Left ventricle myocardium superior (tissue), 1 donor: ENCODE results near the gene CEP120. TPM values are rescaled to one million over a fixed set of nuclear protein-coding genes. Genes with fewer than 3 reads are reported as not detected.
A peak's percentile ranks its signal among the peaks of the same experiment; 100 is the strongest.
"Not testable (repeated sequence)": the region's sequence is repeated elsewhere in the genome, so short reads cannot be mapped to it uniquely, and the experiment has no call there.

ENCODE experiments used
- ATAC-seq: fragments of 200-7000 bp; cut with Tn5 transposase; one replicate; pipeline ENCODE4 v1.9.1; 2020; ENCODE audit warnings: mild to moderate bottlenecking, moderate library complexity
- DNase-seq: peaks from one replicate; pipeline ENCODE4 v3.0.0-alpha.2; 2020
- intact Hi-C: fragments of 100-400 bp; cut with micrococcal nuclease; formaldehyde crosslinking; loops from one replicate; pipeline ENCODE4 v1.11.0; 2022
- long read RNA-seq: library from polyadenylated mRNA; unstranded; transcript quantifications from one replicate; pipeline ENCODE4 v2.0.0, GENCODE V29; 2021
- total RNA-seq: library from RNA; stranded (reverse); fragmentation: NEBNext Ultra II Directional; extraction: Animal tissue kit (Norgen Biotek cat#: 25700); gene quantifications from one replicate; pipeline ENCODE4 v1.2.1, GENCODE V29; 2021
- donor health status: DM: no; HTN: yes; CAD: no; lungs with severe emphysema.

The CEP120 gene
- 10.6 TPM for total RNA-seq
- long read RNA-seq, full-length matches to known transcripts, result 19 of 24 reads
- long read RNA-seq, partial matches to known transcripts, result 0 of 24 reads
- long read RNA-seq, other reads (novel, unspliced or antisense), result 5 of 24 reads

DNA sequence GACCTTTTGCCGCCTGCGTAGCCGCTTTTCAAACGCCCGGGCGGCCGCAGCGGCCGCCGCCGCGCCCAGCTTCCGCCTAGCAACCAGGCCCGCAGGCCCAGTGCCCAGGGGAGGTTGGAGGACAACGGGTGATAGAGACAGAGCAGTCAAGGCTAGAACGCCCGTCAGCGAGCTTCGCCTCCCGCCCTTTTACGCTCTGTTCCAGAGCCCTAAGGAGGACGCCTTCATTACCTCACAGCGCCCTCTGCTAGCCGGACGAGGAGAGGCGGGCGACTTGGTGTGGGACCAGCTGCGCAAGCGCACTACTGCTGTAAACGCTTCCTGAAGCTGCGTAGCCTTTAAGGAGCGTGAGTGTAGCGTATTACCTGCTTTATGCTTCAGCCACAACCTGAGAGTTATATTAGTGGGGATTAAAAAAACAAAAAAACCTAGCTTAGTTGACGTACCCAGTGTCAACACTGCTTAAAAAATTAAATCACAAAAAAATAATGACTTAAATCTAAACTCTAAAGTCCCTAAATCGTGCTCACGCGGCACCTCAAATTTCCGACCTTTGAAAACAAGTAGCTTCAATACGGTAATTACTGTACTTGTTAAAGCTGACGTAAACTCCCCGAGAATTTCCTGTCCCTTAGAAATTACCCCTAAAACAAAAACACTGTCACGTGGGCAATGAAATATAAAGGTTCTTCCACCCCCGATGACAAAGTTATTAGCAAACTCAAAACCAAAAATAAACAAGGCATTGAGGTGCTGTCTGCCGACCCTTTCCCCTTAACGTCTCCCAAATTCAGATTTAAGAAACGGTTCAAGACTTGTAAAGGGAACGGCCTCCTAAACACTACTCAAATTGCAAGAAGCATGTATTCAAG, at the start of gene CEP120:
TSS of gene CEP120 (minus strand) at position 126 of the 872 bp plus-strand sequence. CDS start 405 bp downstream, outside the sequence.
- peak; percentile 99 for ATAC-seq
- DNase-seq, result peak; percentile 99
- intact Hi-C loops, result loop anchor here (2.0 kb wide), 1 partner anchor 187 kb away; no protein-coding TSS in a partner anchor

DNA sequence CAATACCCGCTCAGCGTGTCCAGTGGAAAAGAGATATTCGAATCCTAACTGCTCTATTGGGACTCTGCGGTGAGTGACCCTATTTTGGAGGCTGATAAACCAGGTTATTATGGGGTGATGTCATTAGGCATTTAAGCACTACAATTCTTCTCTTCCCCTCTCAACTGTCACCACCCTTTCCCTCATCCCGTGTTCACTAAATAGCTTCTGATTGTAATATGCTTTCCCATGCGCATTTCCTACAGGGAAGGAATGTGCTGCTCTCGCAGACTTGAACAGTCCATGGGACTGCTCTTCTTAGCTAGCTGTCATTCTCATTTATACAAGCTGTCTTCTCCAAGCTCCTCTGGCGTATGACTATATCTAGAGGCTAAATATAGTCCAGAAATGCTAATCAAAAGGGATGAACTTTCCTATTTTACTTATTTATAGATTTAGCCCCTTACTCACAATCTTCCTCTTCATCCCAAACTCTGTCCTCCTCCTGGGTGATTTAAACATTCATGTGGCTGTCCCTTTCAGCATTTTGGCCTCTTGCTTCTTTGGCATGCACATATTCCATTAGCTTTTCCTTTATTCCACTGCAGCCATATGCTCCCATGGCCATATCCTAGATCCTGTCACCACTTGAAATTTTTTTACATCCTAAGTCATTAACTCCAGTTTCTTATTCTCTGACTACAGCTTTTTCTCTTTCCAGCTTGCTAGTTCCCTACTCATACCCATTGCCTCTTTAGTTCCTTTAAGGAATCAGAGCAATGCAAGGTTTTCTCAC, 49.1 kb upstream of the CEP120 start:
- DNase-seq, result no peak
- peak; percentile 75 for ATAC-seq
- intact Hi-C loops, result no loop called here

DNA sequence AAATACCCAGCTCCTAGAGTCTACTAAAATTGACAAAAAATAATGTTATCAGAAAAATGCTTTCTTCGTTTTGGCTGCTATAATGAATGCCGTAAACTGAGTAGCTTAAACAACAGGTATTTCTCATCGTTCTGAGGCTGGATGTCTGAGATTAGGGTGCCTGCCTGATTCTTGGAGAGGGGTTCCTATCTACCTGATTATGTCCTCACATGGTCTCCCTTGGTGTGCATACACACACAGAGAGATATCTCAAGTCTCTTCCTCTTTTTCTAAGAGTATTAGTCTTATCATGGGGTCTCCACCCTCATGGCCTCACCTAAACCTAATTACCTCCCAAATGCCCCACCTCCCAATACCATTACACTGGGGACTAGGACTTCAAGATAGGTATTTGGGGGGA, 48.2 kb upstream of the CEP120 start:
- ATAC-seq (no peak), DNase-seq (no peak)
- intact Hi-C loops, result no loop called here

DNA sequence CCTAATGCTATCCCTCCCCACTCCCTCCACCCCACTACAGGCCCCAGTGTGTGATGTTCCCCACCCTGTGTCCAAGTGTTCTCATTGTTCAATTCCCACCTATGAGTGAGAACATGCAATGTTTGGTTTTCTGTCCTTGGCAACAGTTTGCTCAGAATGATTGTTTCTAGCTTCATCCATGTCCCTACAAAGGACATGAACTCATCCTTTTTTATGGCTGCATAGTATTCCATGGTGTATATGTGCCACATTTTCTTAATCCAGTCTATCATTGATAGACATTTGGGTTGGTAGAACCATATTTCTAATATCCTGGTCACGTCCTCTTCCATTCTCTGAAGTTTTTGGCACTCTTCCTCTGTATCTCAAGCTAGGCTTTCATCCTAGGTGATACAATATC, 43.6 kb upstream of the CEP120 start:
- ATAC-seq, intact Hi-C loops, DNase-seq: not testable (repeated sequence)

DNA sequence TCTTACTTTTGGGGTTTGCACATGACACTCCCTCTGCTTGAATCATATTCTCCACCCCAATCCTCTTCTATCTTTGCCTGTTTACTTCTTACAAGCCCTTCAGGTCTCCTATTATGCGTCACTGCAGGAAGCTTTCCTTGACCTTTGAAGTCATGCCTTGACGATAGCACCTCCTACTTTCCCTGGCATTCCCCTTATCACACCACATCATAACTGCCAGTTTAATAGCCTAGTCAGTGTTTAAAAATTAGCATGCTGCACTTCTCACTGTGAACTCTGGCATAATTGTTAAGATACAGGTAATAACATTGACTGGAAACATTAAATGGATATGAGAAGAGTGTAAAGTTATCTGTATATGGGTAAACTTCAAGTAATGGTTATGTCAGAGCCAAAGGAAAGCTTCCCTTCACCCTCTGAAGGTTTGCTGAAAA, 37.1 kb upstream of the CEP120 start:
- intact Hi-C loops, result no loop called here
- DNase-seq (no peak), ATAC-seq (no peak)

DNA sequence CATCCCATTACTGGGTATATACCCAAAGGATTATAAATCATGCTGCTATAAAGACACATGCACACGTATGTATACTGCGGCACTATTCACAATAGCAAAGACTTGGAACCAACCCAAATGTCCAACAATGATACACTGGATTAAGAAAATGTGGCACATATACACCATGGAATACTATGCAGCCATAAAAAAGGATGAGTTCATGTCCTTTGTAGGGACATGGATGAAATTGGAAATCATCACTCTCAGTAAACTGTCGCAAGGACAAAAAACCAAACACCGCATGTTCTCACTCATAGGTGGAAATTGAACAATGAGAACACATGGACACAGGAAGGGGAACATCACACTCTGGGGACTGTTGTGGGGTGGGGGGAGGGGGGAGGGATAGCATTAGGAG, 35.8 kb upstream of the CEP120 start:
- intact Hi-C loops, DNase-seq, ATAC-seq: not testable (repeated sequence)

DNA sequence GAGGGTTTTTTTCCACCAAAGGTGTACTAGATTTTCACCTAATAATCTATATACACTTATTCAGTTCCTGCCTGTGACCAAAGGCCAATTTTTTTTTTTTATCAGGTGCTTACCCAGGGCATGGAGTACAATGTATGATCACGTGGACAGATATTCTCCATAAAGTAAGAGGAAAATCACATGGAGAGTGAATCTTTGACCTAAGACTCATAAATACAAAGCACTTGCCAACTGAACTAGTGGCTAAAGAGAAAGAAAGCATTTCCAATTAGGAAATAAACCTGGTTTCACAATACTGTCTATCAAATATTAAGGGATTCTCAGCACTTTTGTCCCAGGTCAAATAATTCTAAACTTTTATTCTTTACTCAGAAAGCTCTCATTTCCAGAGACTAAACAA, 33.0 kb upstream of the CEP120 start:
- DNase-seq (no peak), ATAC-seq (no peak)
- intact Hi-C loops, result no loop called here

DNA sequence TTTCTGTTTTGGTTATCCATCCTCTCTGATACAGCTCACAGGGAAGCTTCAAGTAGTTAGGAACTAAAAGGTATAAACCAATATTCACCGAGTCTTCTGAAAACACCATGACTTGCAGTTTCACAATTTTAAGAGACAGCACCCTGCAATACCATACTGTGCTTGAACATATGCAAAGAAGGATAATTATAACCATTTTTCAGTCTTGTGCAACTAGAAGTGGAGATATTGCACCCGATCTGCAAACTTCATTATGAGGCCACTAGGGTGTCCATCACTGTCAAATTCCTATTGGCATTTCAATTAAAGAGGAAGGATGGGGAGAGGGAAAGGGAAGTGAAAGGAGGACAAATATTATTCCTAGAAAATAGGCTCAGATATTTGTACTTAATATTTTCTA, 32.4 kb upstream of the CEP120 start:
- DNase-seq (no peak), ATAC-seq (no peak)
- intact Hi-C loops, result no loop called here

DNA sequence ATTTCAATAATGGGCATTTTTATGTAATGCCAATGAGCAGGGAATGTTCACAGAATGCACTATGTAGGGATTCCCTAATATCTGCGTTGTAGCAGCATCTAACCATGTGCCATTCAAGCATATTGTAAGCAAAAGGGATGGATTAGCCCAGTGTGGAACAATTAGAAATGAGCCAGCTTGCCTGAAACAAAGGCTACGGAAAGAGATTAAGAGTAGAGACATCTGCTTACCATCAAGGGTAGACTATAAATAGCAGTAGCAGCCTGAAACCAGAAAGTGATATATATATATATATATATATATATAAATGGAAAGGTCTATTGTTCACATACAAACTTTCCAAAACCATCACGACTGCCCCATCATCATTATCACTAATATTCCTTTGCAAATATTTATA, 31.9 kb upstream of the CEP120 start:
- ATAC-seq (peak; percentile 25), DNase-seq (no peak)
- intact Hi-C loops, result no loop called here

DNA sequence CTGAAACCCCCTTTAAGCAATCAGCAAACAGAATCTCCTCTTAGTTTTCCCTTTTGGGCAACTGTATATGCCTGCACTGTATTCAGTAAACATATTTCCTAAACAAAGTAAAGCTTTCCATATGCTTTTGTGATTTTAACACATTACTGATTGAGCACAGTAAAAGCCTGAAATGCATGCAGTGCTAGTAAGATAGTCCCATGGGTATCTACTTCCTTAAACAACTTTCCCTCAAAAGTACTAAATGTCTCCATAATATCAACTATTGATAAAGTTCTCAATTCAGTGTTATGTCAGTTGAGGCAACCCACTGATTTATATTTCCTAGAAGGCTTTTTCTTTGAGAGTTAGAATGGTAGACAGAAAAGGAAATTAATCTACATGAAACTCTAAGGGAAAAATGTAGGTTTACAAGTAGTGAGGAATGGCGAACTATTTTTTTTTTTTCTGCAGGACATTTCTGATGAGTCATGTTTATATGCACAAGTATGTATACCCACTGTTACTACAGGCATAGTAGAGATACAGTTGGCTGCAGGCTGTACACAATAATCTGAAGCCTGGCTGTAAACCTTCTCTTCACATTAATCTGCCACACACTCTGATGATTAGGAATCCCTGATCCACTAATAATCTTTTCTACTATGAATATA, 31.2 kb upstream of the CEP120 start:
- intact Hi-C loops, result no loop called here
- DNase-seq (no peak), ATAC-seq (no peak)

DNA sequence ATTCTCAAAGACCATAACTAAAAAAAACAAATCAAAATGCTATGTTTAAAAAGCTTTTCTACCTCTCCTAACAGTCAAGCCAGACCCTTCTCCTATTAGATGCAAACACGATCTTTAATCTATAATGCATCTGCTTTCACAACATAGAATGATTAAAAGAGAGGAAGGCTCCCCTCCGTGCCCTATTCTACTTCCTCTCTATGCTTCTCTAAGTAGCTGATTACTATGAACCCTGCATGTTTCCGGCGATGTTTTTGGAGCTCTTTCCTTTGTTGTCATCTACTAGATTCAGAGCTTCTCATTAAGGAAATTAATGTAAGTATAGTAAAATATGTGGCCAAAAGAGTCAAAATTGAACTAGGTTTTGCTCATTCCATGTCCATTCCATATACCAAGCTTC, 29.2 kb upstream of the CEP120 start:
- no peak for DNase-seq
- intact Hi-C loops, result no loop called here
- no peak for ATAC-seq

DNA sequence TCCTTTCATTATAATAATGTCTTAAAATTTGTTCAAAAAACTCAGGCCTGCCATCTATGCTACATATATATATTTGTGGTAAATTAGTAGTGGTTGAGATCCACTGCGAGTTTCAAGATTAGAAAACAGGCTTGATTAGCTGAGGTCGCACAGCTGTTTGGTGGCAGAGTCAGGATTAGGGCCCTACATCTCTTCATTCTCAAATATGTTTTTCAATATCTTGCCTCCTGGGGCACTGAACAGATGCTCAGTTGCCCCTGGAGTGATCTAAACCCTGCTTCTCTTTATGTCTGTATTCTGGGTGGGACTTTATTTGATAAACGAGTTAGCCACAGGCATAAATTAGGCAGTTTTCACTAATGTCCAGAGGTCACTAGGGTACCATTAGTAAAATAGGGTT, 27.8 kb upstream of the CEP120 start:
- no peak for DNase-seq
- ATAC-seq, result no peak
- intact Hi-C loops, result no loop called here

DNA sequence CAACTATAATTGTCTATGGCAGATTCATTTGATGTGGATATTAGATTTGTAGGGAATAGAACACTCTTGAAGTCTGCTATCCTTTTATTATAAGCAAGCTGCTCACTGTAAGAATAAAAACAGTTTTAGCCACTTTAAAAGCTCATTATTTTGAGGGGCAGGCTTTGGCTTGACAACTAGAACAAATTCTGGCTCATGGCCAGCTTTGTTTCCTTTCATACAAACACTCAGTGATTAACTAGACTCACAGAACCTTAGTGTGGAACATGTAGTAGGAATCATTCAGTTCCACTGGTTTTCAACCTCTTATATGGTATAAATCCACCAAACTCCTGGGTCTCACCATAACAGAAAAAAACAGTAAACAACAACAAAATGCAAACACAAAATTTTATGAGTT, 27.4 kb upstream of the CEP120 start:
- DNase-seq, result no peak
- no peak for ATAC-seq
- intact Hi-C loops, result no loop called here

DNA sequence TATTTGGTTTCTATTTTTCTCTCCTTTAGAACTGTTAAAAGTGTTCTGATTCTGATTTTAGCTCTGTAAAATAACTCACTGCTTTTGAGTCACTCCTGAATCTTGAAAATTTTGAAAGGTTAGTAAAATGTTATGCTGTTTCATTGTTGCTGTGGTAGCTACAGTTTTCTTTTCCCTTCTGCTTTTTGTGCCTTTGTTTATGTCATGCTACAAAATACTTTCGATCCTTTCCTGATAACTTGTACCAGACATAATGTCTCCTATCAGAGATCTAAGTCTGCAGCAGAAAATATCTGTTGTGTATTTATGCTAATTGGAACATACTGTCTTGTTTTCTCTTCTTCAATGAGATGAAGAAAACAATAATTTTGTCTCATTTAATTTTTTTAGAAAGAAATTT, 26.9 kb upstream of the CEP120 start:
- DNase-seq (no peak), ATAC-seq (no peak)
- intact Hi-C loops, result no loop called here

DNA sequence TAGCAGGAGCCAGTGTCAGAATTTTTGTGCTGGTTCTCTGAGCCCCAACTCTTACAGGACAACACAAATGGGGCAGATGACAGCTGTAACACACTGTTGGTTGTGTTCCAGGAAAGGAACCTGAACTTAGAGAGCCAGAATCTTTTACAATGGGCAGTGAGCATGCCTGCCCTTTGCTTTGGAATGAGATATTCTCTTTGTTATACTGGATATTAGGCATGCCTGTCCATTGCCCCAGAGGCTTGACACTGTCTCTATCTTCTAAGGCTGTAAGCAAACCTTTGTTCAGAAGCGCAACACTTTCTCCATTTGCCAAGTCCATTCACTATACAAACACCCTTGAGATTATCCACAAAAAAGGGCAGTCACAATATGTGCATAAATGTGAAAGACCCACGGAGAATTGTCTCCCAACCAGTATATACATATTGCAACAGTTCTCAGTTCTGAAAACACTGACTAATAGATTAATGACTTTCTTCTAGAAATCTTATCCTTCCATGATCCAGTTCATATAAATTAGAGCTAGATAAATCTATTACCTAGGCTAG, 26.3 kb upstream of the CEP120 start:
- intact Hi-C loops, result no loop called here
- DNase-seq, result no peak
- no peak for ATAC-seq

DNA sequence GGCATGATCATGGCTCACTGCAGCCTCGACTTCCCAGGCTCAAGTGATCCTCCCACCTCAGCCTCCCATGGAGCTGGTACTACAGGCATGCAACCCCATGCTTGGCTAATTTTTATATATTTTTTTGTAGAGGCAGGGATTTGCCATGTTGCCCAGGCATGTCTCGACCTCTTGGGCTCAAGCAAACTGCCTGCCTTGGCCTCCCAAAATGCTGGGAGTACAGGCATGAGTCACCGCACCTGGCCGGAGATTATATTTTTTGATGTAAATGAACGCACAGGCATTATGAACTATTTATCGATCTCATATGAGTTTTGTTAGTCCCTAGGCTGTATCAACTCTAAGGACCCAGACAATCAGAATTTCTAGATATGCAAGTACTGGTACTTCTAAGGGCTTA, 25.5 kb upstream of the CEP120 start:
- no peak for DNase-seq
- no peak for ATAC-seq
- intact Hi-C loops, result no loop called here

DNA sequence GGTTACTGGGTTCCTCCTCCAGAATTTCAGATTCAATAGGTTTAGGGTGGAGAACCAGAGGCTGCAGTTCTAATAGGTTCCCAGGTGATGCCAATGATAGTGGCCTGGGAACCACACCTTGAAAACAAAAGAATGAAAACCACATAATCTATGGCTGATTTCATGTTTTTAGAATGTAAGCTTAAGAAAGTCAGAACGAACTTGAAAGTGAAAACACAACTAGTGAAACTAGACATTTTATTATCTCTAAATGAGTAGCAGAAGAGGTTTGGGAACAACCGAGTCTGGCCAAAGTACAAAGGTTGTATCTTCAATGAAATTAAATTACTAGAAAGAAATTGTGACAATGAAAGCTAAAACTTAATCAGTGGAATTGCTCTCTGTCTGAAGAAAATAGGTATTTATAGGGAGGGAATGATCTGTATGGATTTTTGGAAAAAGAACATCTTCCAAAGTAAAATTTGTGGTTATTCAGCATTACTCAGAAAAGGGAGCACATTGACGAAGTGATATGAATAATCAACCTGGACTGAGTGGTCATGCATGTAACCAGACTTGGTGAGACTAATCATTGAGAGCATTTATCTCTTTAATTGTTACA, 24.9 kb upstream of the CEP120 start:
- intact Hi-C loops, result no loop called here
- DNase-seq, result no peak
- ATAC-seq, result no peak

DNA sequence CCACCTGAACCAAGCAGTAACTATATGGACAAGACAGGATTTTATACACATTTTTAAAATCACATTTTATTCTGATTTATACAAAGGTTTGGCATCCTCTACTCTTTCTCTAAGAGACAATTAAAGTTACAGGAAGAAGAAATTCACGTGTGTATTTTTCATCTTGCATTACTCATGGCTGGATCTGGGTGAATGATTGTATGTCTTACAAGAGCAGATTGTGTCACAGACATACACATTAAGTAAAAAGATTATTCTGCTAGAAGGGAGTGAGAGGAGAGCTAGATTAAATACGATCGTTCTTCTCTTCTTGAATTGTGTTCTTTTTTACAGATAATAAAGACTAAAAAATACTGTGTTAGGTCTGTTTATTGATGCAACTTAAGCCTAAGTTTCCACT, 20.8 kb upstream of the CEP120 start:
- ATAC-seq (no peak), DNase-seq (no peak)
- intact Hi-C loops, result no loop called here

DNA sequence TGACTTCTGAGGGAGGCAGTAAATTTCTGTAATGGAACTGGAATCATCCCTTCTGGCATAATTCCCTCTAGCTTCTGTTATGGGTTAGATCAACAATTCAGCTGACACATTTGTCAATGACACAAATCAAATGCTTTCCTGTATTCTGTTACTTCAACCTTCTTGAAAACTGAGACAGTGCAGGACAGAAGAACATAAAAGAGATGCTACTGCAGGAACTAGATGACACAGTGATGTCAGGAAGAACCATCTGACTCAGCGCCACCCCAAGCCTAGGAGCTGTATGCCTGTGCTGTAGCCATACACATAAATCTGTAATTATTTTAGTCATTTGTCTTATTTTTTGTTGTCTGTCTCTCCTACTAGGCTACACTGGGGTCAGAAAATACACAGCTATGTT, 18.2 kb upstream of the CEP120 start:
- intact Hi-C loops, result no loop called here
- DNase-seq (no peak), ATAC-seq (no peak)
